Testis (tissue), 3 donors: Measurements from ENCODE around the gene ANKRD63. TPM values are rescaled to one million over a fixed set of nuclear protein-coding genes. Genes with fewer than 3 reads are reported as not detected.

ENCODE experiments used
- DNase-seq: peaks from one replicate; pipeline ENCODE4 v3.0.0-alpha.2; 2019
- H3K27ac ChIP-seq, 2 donors: fragments of 200-600 bp; sonication (generic); one replicate each; pipeline ENCODE4 v1.5.1; 2019
- H3K27me3 ChIP-seq: fragments of 200-600 bp; sonication (generic); one replicate; pipeline ENCODE4 v1.5.1; 2019
- H3K36me3 ChIP-seq: fragments of 200-600 bp; sonication (generic); one replicate; pipeline ENCODE4 v1.5.1; 2017; ENCODE audit warnings: low read depth; ENCODE audit errors: missing control alignments
- H3K4me1 ChIP-seq: fragments of 200-600 bp; sonication (generic); one replicate; pipeline ENCODE4 v1.5.1; 2019
- H3K4me3 ChIP-seq, 2 donors: fragments of 200-600 bp; sonication (generic); one replicate each; pipeline ENCODE4 v1.5.1; 2017 to 2019
- H3K9me3 ChIP-seq: fragments of 200-600 bp; sonication (generic); one replicate; pipeline ENCODE4 v1.5.1; 2017
- POLR2A ChIP-seq: fragments of 450-650 bp; IDR thresholded peaks from one replicate; pipeline ENCODE4 v1.6.1; 2017; ENCODE audit warnings: antibody characterized with exemption, mild to moderate bottlenecking, moderate library complexity
- WGBS, 2 donors: methylation state at CpG; one replicate each; pipeline ENCODE4 v1.1.5; 2018; 5-methylcytosine and 5-hydroxymethylcytosine counted together
- intact Hi-C: fragments of 100-400 bp; cut with DNase I; formaldehyde crosslinking; loops from one replicate; pipeline ENCODE4 v1.15.1; 2023; ENCODE audit warnings: low total_unique reads
- polyA plus RNA-seq: library from polyadenylated mRNA; stranded (reverse); fragments of 350-450 nt; fragmentation: Illumina TruSeq; extraction: RNeasy Lipid Tissue Mini Kit (QIAGEN cat#74804); gene quantifications from one replicate; pipeline ENCODE4 v1.2.3, GENCODE V29; 2014; ENCODE audit warnings: low read depth, low replicate concordance; ENCODE audit not compliant: insufficient read depth
- total RNA-seq, 2 donors: library from RNA; depleted of rRNA; stranded (reverse); fragments of >200 nt; gene quantifications; one replicate each; pipeline ENCODE4 v1.2.3, GENCODE V29; 2016
- TF ChIP-seq, protein P1 (sequence below), 3 experiments: fragments of 450-650 bp in 2 of 3; fragments of 200-600 bp in 1 of 3; sonication (generic) in 1 of 3; IDR thresholded peaks; one replicate each; pipeline ENCODE4 v1.5.1; 2016 to 2019; ENCODE audit warnings: antibody characterized with exemption in 3 of 3, mild to moderate bottlenecking in 2 of 3, moderate library complexity in 1 of 3

ANKRD63 gene
- total and polyA plus RNA-seq, 3 donors from 2014 or later, result 3.1 to 11.8 TPM; not detected in 1

DNA sequence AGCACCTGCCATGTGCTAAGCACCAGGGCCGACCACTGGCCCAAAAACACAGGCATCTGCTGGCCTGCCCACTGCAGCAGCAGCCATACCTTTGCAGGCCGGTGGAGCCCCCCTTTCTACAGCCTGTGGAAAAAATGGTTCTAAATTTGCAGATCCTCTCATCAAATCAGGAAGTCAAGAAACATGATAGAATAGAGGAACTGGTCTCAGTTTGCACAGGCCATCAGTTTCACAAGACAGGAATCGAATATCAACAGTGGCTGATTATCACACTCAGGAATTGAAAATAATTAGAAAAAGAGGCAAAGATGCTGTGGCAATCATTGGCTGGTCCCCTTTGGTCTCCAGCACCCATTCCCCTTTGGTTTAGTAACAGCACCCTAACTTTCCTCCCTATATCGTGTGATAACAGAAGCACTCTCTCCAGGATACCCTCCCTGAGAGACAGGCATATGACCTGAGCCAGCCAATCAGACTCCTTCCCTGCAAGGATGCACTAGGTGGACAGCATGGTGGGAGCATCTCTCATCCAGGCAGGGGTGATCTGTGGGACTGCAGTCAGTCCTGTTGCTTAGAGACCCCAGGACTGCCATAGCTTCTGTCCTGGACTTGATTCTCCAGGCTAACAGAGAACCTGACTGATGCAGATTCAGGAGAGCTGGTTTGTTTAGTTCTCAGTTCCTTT lies 47.5 kb downstream of the ANKRD63 start:
- peaks cover 27% of the 10 kb centered on the region for H3K4me1 ChIP-seq
- peak overlapping the region; percentile 12 to 14 for H3K27ac ChIP-seq

DNA sequence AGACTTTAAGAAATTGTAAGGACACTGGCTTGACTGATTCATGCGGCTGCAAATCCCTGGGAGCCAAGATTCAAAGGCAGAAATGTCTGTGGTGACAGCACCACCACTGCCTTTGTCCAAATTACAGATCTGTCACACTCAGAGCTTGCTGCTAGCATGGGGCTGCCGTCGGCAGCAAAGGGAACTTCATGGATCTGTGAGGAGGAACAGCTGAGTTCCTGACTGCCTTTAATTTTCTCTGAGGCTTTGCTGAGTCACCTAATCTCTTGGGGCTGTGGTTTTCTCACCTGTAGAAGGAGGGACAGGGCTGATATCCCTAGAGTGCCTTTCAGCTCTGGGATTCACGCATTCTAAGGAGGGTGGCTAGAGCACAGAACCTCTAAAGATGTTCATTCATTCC lies 48.1 kb downstream of the ANKRD63 start:
- peak overlapping the region in 1 of 2 donors; percentile 12 for H3K27ac ChIP-seq
- H3K4me1 ChIP-seq, result peaks cover 23% of the 10 kb centered on the region
- no peaks in the 10 kb centered on the region for H3K27me3 ChIP-seq
- H3K36me3 ChIP-seq, result no peaks in the 10 kb centered on the region
- no peak overlapping the region for H3K4me3 ChIP-seq
- intact Hi-C loops, result no loop called here
- no peaks in the 10 kb centered on the region for H3K9me3 ChIP-seq
- 69 to 80% methylated on average over 4 of the region's 4 CpGs for WGBS, 2 donors
- no peak for DNase-seq
- no peak for TF ChIP-seq POLR2A
- TF ChIP-seq, protein P1, sequence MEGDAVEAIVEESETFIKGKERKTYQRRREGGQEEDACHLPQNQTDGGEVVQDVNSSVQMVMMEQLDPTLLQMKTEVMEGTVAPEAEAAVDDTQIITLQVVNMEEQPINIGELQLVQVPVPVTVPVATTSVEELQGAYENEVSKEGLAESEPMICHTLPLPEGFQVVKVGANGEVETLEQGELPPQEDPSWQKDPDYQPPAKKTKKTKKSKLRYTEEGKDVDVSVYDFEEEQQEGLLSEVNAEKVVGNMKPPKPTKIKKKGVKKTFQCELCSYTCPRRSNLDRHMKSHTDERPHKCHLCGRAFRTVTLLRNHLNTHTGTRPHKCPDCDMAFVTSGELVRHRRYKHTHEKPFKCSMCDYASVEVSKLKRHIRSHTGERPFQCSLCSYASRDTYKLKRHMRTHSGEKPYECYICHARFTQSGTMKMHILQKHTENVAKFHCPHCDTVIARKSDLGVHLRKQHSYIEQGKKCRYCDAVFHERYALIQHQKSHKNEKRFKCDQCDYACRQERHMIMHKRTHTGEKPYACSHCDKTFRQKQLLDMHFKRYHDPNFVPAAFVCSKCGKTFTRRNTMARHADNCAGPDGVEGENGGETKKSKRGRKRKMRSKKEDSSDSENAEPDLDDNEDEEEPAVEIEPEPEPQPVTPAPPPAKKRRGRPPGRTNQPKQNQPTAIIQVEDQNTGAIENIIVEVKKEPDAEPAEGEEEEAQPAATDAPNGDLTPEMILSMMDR (IDR thresholded peaks at IDR 0.05), result no peak

More for the DNA sequence above, 47.5 kb downstream of the ANKRD63 start:
- 76 to 80% methylated on average over 4 of the region's 4 CpGs for WGBS, 2 donors
- no peaks in the 10 kb centered on the region for H3K36me3 ChIP-seq
- H3K27me3 ChIP-seq, result no peaks in the 10 kb centered on the region
- H3K4me3 ChIP-seq, result no peak overlapping the region
- no peaks in the 10 kb centered on the region for H3K9me3 ChIP-seq
- intact Hi-C loops, result no loop called here
- no peak for DNase-seq
- TF ChIP-seq, protein P1 (IDR thresholded peaks at IDR 0.05), result no peak
- TF ChIP-seq POLR2A, result no peak

DNA sequence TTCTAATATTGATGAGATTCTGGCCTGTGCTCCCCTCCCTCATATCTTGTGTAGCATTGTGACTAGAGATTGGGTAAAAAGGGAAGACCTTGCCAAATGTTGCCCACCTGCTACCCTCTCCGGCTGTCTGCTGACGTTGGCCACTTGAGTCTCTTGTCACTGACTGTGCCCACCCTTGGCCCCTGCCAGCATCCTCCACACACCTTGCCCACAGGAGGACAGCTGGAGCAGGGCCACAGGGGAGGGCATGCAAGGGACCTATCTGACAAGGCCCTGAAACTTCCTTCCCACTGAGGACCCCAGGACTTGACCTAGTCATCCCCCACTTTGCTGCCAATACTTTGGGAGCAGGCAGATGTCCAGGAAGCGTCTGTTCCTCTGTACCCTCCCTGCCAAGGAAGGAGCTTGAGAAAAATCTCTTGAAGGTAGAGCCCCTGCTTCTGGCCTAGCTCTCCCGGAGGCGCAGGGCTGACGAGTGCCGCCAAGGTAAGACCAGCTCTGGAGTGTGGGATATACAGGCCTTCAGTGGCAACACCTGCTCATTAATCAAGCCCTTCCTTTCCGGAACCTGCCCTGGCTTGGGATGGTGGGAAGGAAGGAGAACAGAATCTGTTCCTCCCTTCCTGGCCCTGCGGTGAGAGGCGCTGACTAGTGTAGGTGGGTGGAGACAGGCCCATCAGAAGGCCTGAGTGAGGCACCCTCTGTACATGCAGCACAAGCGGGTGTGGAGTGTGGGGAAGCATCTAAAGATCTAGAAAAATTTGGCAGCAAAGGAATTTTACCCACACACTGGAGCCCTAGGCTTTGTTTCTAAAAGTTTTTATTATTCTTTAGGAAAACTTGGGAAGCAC lies 48.9 kb downstream of the ANKRD63 start:
- 80 to 82% methylated on average over 5 to 11 of the region's 11 CpGs for WGBS, 2 donors
- peak overlapping the region in 1 of 2 donors; percentile 12 for H3K27ac ChIP-seq
- TF ChIP-seq, protein P1 (IDR thresholded peaks at IDR 0.05), result no peak
- TF ChIP-seq POLR2A, result no peak
- no peak overlapping the region for H3K4me3 ChIP-seq
- no peaks in the 10 kb centered on the region for H3K9me3 ChIP-seq
- no peak for DNase-seq
- H3K4me1 ChIP-seq, result peaks cover 19% of the 10 kb centered on the region
- no peaks in the 10 kb centered on the region for H3K36me3 ChIP-seq
- H3K27me3 ChIP-seq, result no peaks in the 10 kb centered on the region
- intact Hi-C loops, result no loop called here

DNA sequence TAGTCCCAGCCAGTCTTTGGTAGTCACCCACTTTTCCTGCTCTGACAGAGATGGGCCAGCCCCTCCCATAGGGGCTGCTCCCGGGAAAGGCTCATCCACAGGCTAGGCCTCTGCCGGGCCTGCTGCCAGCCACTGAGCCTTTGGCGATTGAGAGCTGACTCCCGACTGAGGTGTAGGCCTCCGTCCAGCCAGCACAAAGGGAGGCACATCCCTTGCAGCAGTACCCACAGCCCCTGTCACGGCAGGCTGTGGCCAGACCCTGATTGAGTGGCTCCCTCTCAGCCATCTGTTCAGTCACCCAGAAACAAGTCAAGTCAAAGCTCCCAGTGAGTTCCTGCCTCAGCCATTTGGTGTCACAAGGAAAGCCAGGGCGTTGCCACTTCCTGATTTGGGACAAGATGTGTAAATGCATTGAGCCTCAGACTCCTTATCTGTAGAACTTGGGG lies 50.2 kb downstream of the ANKRD63 start:
- TF ChIP-seq, protein P1 (IDR thresholded peaks at IDR 0.05), result no peak
- no peak for TF ChIP-seq POLR2A
- Histone ChIP-seq H3K27me3 (no peaks in the 10 kb centered on the region), H3K9me3 (no peaks in the 10 kb centered on the region), H3K4me3 (no peak overlapping the region), H3K4me1 (peaks cover 10% of the 10 kb centered on the region), H3K36me3 (no peaks in the 10 kb centered on the region), H3K27ac (no peak overlapping the region)
- no peak for DNase-seq
- WGBS, 2 donors, result 39 to 68% methylated on average over 7 of the region's 7 CpGs
- intact Hi-C loops, result no loop called here

Other genes starting within 250 kb of the ANKRD63 start
- 100 to 1,000 TPM; 277 to 410 TPM for gene SRP14, start 243.9 kb downstream of the ANKRD63 start, total RNA-seq
- gene SRP14, start 243.9 kb downstream of the ANKRD63 start, polyA plus RNA-seq, result 359 TPM
- 1 to 10 TPM; 6.9 to 7.7 TPM for gene BMF, start 174.2 kb downstream of the ANKRD63 start, total RNA-seq
- gene BMF, start 174.2 kb downstream of the ANKRD63 start, polyA plus RNA-seq, result 4.9 TPM
- 10 to 100 TPM; 38.6 to 66.2 TPM for gene BUB1B, start 122.0 kb downstream of the ANKRD63 start, total RNA-seq
- gene BUB1B, start 122.0 kb downstream of the ANKRD63 start, polyA plus RNA-seq, result 53.9 TPM
- 100 to 1,000 TPM; 140 to 245 TPM for gene PAK6, start 44.0 kb downstream of the ANKRD63 start, total RNA-seq
- 47.4 TPM for gene PAK6, start 44.0 kb downstream of the ANKRD63 start, polyA plus RNA-seq
- 1 to 10 TPM; 8.8 to 9.7 TPM for gene PLCB2, start 24.9 kb upstream of the ANKRD63 start, total RNA-seq
- gene PLCB2, start 24.9 kb upstream of the ANKRD63 start, polyA plus RNA-seq, result 13.6 TPM
- 10 to 100 TPM; 31.8 to 49.8 TPM for gene INAFM2, start 40.6 kb upstream of the ANKRD63 start, total RNA-seq
- 43.4 TPM for gene INAFM2, start 40.6 kb upstream of the ANKRD63 start, polyA plus RNA-seq
- gene CCDC9B, start 57.9 kb upstream of the ANKRD63 start, total RNA-seq, result 10 to 100 TPM; 36.8 to 38.9 TPM
- gene CCDC9B, start 57.9 kb upstream of the ANKRD63 start, polyA plus RNA-seq, result 20.4 TPM
- gene PHGR1, start 68.0 kb upstream of the ANKRD63 start, total RNA-seq, result not detected
- not detected for gene PHGR1, start 68.0 kb upstream of the ANKRD63 start, polyA plus RNA-seq
- gene DISP2, start 75.2 kb upstream of the ANKRD63 start, total RNA-seq, result 1 to 10 TPM; 4.4 to 7.6 TPM
- 3.0 TPM for gene DISP2, start 75.2 kb upstream of the ANKRD63 start, polyA plus RNA-seq
- 10 to 100 TPM; 39.6 to 66.9 TPM for gene KNSTRN, start 99.7 kb upstream of the ANKRD63 start, total RNA-seq
- 125 TPM for gene KNSTRN, start 99.7 kb upstream of the ANKRD63 start, polyA plus RNA-seq
- 10 to 100 TPM; 79.1 to 94.7 TPM for gene IVD, start 122.7 kb upstream of the ANKRD63 start, total RNA-seq
- gene IVD, start 122.7 kb upstream of the ANKRD63 start, polyA plus RNA-seq, result 88.7 TPM
- 10 to 100 TPM; 52.0 to 53.9 TPM for gene BAHD1, start 157.9 kb upstream of the ANKRD63 start, total RNA-seq
- 47.9 TPM for gene BAHD1, start 157.9 kb upstream of the ANKRD63 start, polyA plus RNA-seq
- gene CHST14, start 187.9 kb upstream of the ANKRD63 start, total RNA-seq, result 10 to 100 TPM in 1 of 2 donors, 1 to 10 TPM in 1; 5.4 to 13.0 TPM
- 16.7 TPM for gene CHST14, start 187.9 kb upstream of the ANKRD63 start, polyA plus RNA-seq